ENCODE measurements around the gene RALBP1.

GRCh38 chr18:9581667-9582066 is 106.4 kb downstream of the RALBP1 start:
- no peak for TF ChIP-seq NFRKB (IDR thresholded peaks at IDR 0.05)
- TF ChIP-seq BHLHE40 (IDR thresholded peaks at IDR 0.05; ENCODE audit: borderline replicate concordance) = no peak
- TF ChIP-seq FOXA1 (IDR thresholded peaks at IDR 0.05) = no peak
- TF ChIP-seq LEF1 (IDR thresholded peaks at IDR 0.05; ENCODE audit: borderline replicate concordance) = no peak
- TF ChIP-seq SP1 (IDR thresholded peaks at IDR 0.05) = no peak
- TF ChIP-seq FOXM1 (IDR thresholded peaks at IDR 0.05; ENCODE audit: borderline replicate concordance) = no peak
- TF ChIP-seq ZNF384 (IDR thresholded peaks at IDR 0.05) = no peak
